Measurements from ENCODE around the gene PCNX2.

The PCNX2 gene

GRCh38 chr1:232990176-232991128 is 305.1 kb downstream of the PCNX2 start:
- DNase-seq (ENCODE audit: low read depth, low spot score) = no peak
- H3K27ac ChIP-seq (ENCODE audit: low read length) = no peak overlapping the region
- no CpG with 5 or more reads among the region's 20 CpGs for WGBS (ENCODE audit: insufficient coverage, insufficient read length)
- H3K36me3 ChIP-seq (ENCODE audit: control insufficient read depth, insufficient read depth, low read length) = peaks cover 11% of the 10 kb centered on the region; the same call in 1 of the 2 replicates
- H3K9me3 ChIP-seq (ENCODE audit: control insufficient read depth, insufficient read depth, low read length) = peaks cover 5% of the 10 kb centered on the region; the same call in 1 of the 2 replicates
- H3K4me1 ChIP-seq (ENCODE audit: control insufficient read depth, insufficient read depth, low read length) = no peaks in the 10 kb centered on the region
- H3K4me3 ChIP-seq (ENCODE audit: low read length) = no peak overlapping the region
- no peaks in the 10 kb centered on the region for H3K27me3 ChIP-seq (ENCODE audit: control insufficient read depth, insufficient read depth, low read length)

DNA sequence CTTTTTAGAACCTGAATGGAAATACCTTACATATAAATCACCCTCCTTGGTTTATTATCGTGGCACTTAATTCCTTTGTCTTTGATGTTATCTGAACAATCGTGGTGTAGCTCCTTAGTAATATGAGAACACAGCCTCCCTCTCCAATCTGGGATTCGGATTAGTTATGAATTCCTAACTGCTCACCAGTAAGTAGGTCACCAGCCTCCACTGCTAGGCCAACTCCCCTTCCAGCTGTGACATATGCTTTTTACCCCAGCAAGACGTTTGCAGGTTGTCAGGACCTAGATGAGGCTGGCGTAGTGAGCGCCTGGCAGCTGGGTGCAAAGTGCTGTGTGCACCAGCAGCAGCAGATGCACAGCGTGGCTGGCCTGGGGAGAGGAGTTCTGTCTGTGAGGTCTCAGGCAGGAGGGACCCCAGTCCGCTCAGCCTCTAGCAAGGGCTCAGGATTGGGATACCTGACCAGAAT is 306.9 kb downstream of the PCNX2 start:
- Histone ChIP-seq H3K4me1 (ENCODE audit: control insufficient read depth, insufficient read depth, low read length) (no peaks in the 10 kb centered on the region), H3K9me3 (ENCODE audit: control insufficient read depth, insufficient read depth, low read length) (0 out of 2 replicates have a peak, but pooled peaks cover under 1% of the 10 kb centered on the region), H3K36me3 (ENCODE audit: control insufficient read depth, insufficient read depth, low read length) (peaks cover under 1% of the 10 kb centered on the region; the same call in 1 of the 2 replicates), H3K27me3 (ENCODE audit: control insufficient read depth, insufficient read depth, low read length) (no peaks in the 10 kb centered on the region), H3K4me3 (ENCODE audit: low read length) (no peak overlapping the region), H3K27ac (ENCODE audit: low read length) (no peak overlapping the region)
- no CpG with 5 or more reads among the region's 8 CpGs for WGBS (ENCODE audit: insufficient coverage, insufficient read length)
- DNase-seq (ENCODE audit: low read depth, low spot score) = no peak

DNA sequence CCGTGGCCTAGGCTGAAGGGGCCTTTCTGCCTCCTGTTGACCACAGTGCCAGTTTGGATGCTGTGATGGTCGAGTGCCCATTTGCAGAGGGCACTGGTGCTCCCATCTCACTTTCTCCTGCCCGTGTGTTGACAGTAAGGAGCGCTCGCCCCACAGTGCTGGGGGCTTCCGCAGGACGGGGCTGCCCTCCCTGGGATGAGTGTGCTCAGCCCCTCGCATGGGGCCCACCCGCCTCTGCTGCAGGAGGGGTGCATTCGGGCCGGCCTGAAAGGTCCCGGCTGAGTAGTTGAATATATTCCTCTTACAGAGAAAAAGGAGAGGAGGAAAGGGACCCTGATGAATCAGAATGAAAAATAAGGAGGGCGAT is 307.8 kb downstream of the PCNX2 start:
- H3K27me3 ChIP-seq (ENCODE audit: control insufficient read depth, insufficient read depth, low read length) = no peaks in the 10 kb centered on the region
- no CpG with 5 or more reads among the region's 13 CpGs for WGBS (ENCODE audit: insufficient coverage, insufficient read length)
- H3K9me3 ChIP-seq (ENCODE audit: control insufficient read depth, insufficient read depth, low read length) = no peaks in the 10 kb centered on the region
- no peak overlapping the region for H3K4me3 ChIP-seq (ENCODE audit: low read length)
- no peak for DNase-seq (ENCODE audit: low read depth, low spot score)
- no peaks in the 10 kb centered on the region for H3K4me1 ChIP-seq (ENCODE audit: control insufficient read depth, insufficient read depth, low read length)
- H3K36me3 ChIP-seq (ENCODE audit: control insufficient read depth, insufficient read depth, low read length) = no peaks in the 10 kb centered on the region; the same call in 1 of the 2 replicates
- H3K27ac ChIP-seq (ENCODE audit: low read length) = no peak overlapping the region

DNA sequence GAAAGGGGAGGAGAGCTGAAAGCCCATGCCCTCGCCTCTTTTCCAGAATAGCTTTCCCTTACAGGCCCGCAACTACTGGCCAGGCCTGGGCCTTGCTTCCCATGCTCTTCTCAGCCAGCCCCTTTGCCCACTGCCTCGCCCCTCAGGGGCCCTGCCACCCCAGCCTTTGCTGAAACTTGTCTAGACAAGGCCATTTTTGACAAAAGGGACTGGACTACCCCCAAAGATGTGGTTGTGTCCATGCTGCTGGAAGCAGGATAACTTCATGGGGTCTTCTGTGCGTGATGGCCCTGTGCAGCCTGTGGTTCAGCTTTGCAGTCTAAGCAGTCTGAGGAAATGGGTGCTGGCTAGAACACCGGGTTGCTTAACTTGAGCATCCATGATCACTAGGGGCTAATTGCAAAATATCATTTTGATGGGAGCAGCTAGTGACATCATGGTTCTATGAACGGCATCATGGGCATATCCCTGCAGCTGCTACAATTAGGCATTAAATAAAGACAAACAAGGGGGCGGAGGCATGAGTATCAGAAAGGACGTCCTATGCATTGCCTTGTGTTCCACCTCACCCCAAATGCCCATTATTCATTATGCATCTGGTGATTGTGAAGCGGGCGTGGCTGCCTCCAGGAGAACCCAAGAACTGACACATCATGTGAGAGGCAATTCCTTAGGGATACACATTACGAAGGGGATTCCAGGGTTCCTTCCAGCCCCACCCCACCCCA is 308.3 kb downstream of the PCNX2 start:
- H3K27ac ChIP-seq (ENCODE audit: low read length) = no peak overlapping the region
- H3K4me1 ChIP-seq (ENCODE audit: control insufficient read depth, insufficient read depth, low read length) = no peaks in the 10 kb centered on the region
- no peak for DNase-seq (ENCODE audit: low read depth, low spot score)
- no peaks in the 10 kb centered on the region for H3K9me3 ChIP-seq (ENCODE audit: control insufficient read depth, insufficient read depth, low read length)
- H3K4me3 ChIP-seq (ENCODE audit: low read length) = no peak overlapping the region
- H3K36me3 ChIP-seq (ENCODE audit: control insufficient read depth, insufficient read depth, low read length) = no peaks in the 10 kb centered on the region; the same call in 1 of the 2 replicates
- WGBS (ENCODE audit: insufficient coverage, insufficient read length) = no CpG with 5 or more reads among the region's 11 CpGs
- H3K27me3 ChIP-seq (ENCODE audit: control insufficient read depth, insufficient read depth, low read length) = no peaks in the 10 kb centered on the region

DNA sequence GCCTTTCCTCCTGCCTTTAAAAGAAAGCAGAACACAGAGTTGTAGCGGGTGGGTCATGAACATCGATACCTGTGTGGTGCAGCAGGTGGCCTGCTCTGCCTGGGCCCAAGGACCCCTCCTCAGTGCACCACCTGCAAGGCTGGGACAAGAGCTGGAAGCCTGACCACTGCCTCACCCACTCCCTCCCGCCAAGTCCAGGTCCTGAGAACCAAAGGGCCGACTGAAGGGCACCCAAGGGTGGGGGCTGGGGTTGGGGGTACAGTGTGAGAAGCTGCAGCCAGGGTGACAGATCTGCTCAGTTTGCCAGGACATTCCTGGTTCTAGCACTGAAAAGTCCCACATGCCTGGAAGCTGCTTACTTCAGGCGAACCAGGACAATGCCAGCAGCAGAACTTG is 309.0 kb downstream of the PCNX2 start:
- H3K36me3 ChIP-seq (ENCODE audit: control insufficient read depth, insufficient read depth, low read length) = no peaks in the 10 kb centered on the region; the same call in 1 of the 2 replicates
- no CpG with 5 or more reads among the region's 5 CpGs for WGBS (ENCODE audit: insufficient coverage, insufficient read length)
- no peaks in the 10 kb centered on the region for H3K27me3 ChIP-seq (ENCODE audit: control insufficient read depth, insufficient read depth, low read length)
- no peak for DNase-seq (ENCODE audit: low read depth, low spot score)
- H3K4me3 ChIP-seq (ENCODE audit: low read length) = no peak overlapping the region
- H3K27ac ChIP-seq (ENCODE audit: low read length) = no peak overlapping the region
- H3K4me1 ChIP-seq (ENCODE audit: control insufficient read depth, insufficient read depth, low read length) = no peaks in the 10 kb centered on the region
- H3K9me3 ChIP-seq (ENCODE audit: control insufficient read depth, insufficient read depth, low read length) = no peaks in the 10 kb centered on the region

DNA sequence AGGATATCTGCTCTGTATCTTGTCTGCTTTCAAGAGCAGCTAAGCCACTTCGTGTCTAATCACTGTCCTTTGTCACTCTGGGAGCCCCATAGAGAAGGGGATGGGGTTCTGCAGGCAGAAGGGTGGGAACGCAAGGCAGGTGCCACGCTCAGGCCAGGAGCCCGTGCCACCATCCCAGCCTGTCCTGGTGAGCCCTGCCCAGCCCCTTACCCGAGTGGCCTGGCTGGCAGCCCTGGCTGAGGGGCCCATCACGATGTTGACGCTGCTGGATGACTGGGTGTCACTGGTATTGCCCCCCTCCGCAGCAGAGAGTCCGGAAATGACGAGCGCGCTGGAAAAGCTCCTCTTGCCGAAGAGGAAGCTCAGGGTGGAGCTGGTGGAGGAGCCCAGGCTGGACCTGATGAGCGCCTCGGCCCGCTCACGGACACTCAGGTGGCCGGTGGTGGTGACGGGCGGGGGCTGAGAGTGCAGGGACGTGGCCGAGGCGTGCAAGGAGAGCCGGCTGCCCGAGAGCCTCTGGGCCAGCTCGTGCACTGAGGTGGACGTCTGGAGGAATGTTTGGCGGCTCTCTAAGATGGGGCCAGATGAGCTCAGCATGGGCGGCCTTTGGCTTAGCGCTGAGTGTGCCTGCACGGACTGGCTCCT is 309.5 kb downstream of the PCNX2 start:
- WGBS (ENCODE audit: insufficient coverage, insufficient read length) = no CpG with 5 or more reads among the region's 31 CpGs
- DNase-seq (ENCODE audit: low read depth, low spot score) = no peak
- no peaks in the 10 kb centered on the region for H3K4me1 ChIP-seq (ENCODE audit: control insufficient read depth, insufficient read depth, low read length)
- H3K27ac ChIP-seq (ENCODE audit: low read length) = no peak overlapping the region
- H3K36me3 ChIP-seq (ENCODE audit: control insufficient read depth, insufficient read depth, low read length) = no peaks in the 10 kb centered on the region; the same call in 1 of the 2 replicates
- H3K27me3 ChIP-seq (ENCODE audit: control insufficient read depth, insufficient read depth, low read length) = no peaks in the 10 kb centered on the region
- no peaks in the 10 kb centered on the region for H3K9me3 ChIP-seq (ENCODE audit: control insufficient read depth, insufficient read depth, low read length)
- no peak overlapping the region for H3K4me3 ChIP-seq (ENCODE audit: low read length)

- Histone ChIP-seq H3K4me3 (ENCODE audit: low read length) (no peak overlapping the region), H3K9me3 (ENCODE audit: control insufficient read depth, insufficient read depth, low read length) (no peaks in the 10 kb centered on the region), H3K36me3 (ENCODE audit: control insufficient read depth, insufficient read depth, low read length) (no peaks in the 10 kb centered on the region; the same call in 1 of the 2 replicates), H3K27me3 (ENCODE audit: control insufficient read depth, insufficient read depth, low read length) (no peaks in the 10 kb centered on the region), H3K27ac (ENCODE audit: low read length) (no peak overlapping the region), H3K4me1 (ENCODE audit: control insufficient read depth, insufficient read depth, low read length) (no peaks in the 10 kb centered on the region)
- no CpG with 5 or more reads among the region's 10 CpGs for WGBS (ENCODE audit: insufficient coverage, insufficient read length)
- DNase-seq (ENCODE audit: low read depth, low spot score) = no peak
Observed at GRCh38 chr1:232984577-232985425, 310.7 kb downstream of the PCNX2 start.

DNA sequence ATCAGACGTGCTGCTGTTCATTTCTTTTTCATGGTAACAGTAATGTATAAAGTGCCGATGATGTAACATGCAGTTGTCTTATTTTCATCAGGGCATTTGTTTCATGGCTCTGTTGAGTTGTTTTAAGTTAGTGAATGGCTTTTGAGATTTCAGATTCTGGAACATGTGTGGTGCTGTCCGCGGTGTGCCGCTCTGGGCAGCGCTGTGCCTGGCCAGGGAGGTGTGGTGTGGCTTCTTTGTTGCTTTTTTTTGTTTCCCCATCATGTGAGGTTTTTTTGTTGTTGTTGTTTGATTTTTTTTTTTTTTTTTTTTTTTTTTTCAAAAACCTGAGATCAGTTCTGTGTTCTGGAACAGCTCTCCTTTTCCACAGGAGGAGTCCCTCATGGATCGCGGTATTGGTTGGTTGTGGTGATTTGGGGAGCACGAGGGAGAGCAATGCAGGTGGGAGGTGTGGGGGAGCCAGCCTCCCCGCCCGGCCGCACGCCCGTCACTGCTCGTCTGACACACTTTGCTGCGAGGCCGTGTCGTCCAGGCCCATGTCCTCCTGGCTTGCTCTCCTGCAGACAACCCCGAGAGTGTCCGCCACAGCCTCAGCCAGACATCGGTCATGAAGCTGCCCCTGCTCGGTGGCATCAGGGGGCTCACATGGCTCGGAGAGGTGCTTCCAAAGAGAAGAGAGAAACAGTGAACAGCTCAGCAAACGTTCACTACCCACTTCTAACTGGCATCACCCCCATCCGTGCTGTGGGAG is 311.5 kb downstream of the PCNX2 start:
- H3K4me1 ChIP-seq (ENCODE audit: control insufficient read depth, insufficient read depth, low read length) = no peaks in the 10 kb centered on the region
- no peak for DNase-seq (ENCODE audit: low read depth, low spot score)
- no peaks in the 10 kb centered on the region; the same call in 1 of the 2 replicates for H3K36me3 ChIP-seq (ENCODE audit: control insufficient read depth, insufficient read depth, low read length)
- WGBS (ENCODE audit: insufficient coverage, insufficient read length) = no CpG with 5 or more reads among the region's 25 CpGs
- H3K27ac ChIP-seq (ENCODE audit: low read length) = no peak overlapping the region
- H3K4me3 ChIP-seq (ENCODE audit: low read length) = no peak overlapping the region
- H3K27me3 ChIP-seq (ENCODE audit: control insufficient read depth, insufficient read depth, low read length) = no peaks in the 10 kb centered on the region
- H3K9me3 ChIP-seq (ENCODE audit: control insufficient read depth, insufficient read depth, low read length) = no peaks in the 10 kb centered on the region

DNA sequence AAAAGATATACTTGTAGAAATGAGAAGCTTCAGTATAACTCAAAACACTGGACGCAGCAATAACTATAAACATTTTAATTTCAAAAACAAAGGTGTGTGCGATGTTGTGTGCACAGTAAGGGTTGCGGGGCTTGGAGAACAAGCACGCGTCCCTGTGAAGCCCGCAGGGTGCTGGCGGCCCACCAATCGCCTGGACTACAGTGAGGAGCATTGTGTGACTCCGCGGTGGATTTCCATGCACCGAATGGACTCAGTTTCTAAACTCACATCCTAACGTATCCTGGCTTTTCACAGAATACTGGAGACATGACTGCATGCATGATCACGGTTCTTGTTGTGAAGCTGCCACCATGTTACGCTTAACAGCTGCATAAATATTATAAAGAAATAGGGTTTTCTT is 312.1 kb downstream of the PCNX2 start:
- no peak for DNase-seq (ENCODE audit: low read depth, low spot score)
- WGBS (ENCODE audit: insufficient coverage, insufficient read length) = no CpG with 5 or more reads among the region's 14 CpGs

More for the DNA sequence above, 312.1 kb downstream of the PCNX2 start:
- Histone ChIP-seq H3K4me3 (ENCODE audit: low read length) (no peak overlapping the region), H3K27ac (ENCODE audit: low read length) (no peak overlapping the region), H3K4me1 (ENCODE audit: control insufficient read depth, insufficient read depth, low read length) (no peaks in the 10 kb centered on the region), H3K36me3 (ENCODE audit: control insufficient read depth, insufficient read depth, low read length) (no peaks in the 10 kb centered on the region; the same call in 1 of the 2 replicates), H3K27me3 (ENCODE audit: control insufficient read depth, insufficient read depth, low read length) (no peaks in the 10 kb centered on the region), H3K9me3 (ENCODE audit: control insufficient read depth, insufficient read depth, low read length) (no peaks in the 10 kb centered on the region)
